Measurements from ENCODE around the gene CIP2A.
"Not testable (repeated sequence)": the region's sequence is repeated elsewhere in the genome, so short reads cannot be mapped to it uniquely, and the experiment has no call there.

CIP2A gene

DNA sequence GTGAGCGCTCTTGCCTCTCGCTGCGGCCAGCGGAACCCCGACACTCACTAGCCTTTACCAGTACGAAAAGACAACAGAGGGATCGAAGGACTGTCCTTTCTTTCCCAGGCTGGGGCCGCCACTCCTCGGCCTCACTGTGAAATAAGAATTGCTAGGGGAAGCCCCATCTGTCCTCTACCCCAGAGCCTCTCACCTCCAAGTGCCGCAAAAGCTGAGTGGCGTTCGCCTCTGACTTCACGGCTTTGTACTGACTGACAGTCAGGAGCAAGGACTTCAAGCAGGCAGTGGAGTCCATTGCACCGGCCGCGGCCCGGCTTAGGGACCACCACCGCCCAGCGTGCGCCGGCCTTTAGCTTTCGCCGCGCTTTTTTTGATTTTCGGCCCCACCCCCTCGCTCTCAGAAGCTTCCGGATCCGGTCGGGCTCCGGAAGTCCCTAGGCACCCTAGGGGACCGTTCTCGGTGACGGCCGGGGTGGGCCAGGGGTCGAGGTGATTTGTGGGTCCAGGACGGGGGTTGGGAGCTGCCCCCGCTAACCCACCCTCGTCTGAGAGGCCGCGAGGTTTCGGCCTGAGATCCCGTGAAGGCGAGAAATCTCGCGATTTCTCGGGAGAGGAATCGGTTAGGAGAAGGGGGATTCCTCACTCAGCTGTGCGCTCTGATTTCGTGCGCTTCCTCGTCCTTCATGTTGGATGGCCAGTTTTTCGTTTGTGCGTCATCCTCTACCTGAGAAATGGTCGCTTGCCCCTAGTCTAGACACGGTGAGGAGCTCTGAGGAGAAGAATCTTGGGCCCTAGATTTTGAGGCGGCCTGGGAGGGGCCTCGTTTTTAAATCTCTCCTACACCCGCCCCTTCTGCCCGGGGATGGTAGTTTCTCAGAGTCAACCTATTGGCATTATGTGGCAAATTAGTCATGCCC is at the start of gene CIP2A, which contains the start of gene DZIP3:
Gene CIP2A, minus strand, starts transcription at position 358 of the 917 bp plus-strand sequence. Its CDS starts 63 bp downstream, at position 295.
Gene DZIP3, plus strand, starts transcription at position 642 of the 917 bp plus-strand sequence. CDS start 15,685 bp downstream, outside the sequence.
- DNase-seq: peak; percentile 78

DNA sequence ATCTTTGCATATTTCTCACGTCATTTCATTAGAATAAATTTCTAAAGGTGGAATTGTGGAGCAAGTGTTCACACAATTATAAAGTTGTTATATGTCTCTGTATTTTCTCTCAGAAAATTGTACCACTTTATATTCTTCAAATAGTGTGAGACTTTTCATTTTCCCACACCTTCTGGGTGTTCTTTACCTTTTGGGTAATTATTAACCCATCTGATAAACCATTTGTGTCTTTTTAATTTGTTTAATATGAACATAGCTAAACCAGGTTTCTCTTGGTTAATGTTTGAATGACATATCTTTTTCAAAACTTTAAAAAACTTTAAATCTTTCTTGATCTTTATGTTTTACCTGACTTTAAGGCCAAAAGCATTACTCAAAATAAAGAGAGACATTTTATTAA is 40.7 kb upstream of the CIP2A start:
- DNase-seq: no peak

DNA sequence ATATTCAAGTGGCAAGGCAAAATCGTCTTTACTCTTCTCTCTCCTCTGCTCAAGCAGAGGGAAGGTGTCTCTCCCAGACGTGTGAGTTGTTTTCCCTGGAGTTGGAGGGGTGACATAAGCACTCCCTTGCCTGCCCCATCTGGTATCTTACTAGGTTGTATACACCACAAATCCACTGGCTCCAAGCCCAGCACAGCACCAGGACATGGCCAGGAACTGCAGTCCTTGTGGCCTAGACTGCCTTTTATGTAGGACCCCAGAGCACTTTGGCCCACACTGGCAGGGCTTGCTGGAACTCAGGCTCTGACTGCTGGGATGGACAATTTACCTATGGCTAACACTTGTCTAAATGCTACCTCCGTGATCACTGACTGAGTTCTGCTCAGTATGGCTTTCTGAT is 34.3 kb upstream of the CIP2A start:
- DNase-seq: no peak

DNA sequence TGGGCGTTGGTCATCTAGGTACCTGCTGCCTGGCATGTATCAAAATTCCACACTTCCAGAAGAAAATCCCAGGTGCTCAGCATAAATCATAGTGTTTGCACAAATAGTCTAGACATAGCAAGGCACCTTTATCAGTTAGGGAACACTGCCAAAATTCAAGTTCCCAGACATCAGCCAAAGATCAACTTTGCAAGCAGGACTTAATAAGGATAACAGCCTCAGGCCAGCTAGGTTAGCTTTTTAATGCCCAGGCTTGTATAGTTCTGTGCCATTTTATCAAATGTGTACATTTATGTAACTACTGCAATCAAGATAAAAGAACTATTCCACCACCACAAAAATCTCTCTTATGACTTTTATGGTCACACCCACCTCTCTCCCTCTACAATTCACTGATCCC is 31.0 kb upstream of the CIP2A start:
- no peak for DNase-seq

DNA sequence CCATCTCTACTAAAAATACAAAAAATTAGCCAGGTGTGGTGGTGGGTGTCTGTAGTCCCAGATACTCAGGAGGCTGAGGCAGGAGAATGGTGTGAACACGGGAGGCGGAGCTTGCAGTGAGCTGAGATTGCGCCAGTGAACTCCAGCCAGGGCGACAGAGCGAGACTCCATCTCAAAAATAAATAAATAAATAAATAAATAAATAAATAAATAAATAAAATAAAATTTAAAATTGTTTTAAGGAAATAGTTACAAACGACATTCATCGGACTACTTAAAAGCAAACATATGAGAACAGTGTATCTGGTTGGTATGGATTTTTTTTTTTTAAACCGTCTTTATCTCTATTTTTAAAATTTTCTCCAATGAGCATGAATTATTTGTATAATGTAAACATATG is 26.9 kb upstream of the CIP2A start:
- not testable (repeated sequence) for DNase-seq

DNA sequence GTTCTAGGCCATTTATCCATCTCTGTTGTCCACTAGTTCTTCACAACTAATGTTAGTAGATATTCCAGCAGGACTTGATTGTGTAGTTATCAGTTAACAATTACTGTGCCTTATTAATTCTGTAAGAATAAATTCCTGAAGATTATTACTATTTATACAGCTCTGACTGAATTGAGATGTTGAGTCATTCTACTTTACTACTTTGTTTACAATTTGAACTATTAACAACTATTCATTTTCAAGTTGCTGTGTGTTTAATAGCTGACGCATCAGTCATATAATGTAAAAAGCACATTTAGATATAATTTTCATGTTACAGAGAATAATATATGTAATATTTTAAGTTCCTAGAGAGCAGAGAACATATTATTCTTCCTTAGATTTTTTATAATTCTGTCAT is 21.4 kb upstream of the CIP2A start:
- no peak for DNase-seq

DNA sequence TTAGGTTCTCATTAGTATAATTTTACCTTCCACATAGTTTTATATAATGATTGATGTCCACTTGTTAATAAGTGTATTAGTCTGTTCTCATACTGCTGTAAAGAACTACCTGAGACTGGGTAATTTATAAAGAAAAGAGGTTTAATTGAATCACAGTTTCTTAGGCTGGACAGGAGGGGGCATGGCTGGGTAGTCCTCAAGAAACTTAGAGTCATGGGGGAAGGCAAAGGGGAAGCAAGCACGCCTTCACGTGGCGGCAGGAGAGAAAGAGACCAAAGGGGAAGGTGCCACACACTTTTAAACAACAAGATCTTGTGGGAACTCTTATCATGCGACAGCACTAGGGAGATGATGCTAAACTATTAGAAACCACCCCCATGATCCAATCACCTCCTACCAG is 19.5 kb upstream of the CIP2A start:
- DNase-seq: no peak

DNA sequence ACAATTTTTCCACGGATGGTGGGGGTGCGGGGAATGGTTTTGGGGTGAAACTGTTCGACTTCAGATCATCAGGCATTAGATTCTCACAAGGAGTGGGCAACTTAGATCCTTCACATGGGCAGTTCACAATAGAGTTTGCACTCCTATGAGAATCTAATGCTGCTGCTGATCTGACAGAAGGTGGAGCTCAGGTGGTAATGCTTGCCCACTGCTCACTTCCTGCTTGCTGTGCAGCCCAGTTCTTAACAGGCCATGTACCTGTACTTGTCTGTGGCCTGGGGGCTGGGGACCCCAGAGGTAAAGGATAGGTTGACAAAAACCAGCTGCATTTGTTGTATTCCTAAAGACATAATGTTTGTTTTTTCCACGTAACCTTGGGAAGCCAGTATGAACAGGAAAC is 16.3 kb upstream of the CIP2A start:
- DNase-seq: peak; percentile 36

DNA sequence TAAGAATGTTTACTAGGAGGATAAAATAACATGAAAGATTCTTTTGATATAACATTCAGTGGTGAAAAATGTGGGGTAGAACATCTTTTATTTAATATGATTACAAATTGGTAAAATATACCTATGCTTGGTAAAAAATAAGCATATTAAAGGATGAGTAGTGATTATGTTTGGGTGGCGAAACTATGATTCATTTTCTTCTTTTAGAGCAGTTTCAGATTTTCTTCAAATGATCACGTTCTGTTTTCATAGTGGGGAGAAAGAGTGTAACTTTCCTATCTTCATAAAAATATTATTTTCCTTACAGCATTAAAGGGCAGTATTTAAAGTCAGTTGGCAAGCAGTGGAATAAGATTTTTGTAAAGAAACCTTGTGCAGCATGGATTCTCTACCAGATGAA is 15.8 kb upstream of the CIP2A start:
- DNase-seq: no peak

DNA sequence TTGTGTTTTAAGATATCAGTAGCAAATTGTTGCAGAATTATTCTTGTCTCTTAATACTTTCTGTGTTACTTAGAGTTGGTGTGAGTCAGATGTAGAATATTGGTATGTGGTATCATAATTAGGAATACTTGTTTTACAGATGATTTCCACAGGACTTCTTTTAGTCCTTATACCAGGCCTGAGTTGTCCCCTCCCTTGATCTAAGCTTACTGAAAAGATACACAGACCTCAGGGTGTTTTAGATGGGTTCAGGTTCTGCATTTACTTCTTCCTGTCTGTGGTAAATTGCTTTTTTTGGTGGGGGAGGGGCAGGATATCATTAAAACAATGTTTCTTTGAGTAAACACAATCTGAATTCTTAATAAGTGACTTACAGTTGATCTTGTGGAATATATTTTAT is 14.5 kb upstream of the CIP2A start:
- DNase-seq: peak; percentile 54

DNA sequence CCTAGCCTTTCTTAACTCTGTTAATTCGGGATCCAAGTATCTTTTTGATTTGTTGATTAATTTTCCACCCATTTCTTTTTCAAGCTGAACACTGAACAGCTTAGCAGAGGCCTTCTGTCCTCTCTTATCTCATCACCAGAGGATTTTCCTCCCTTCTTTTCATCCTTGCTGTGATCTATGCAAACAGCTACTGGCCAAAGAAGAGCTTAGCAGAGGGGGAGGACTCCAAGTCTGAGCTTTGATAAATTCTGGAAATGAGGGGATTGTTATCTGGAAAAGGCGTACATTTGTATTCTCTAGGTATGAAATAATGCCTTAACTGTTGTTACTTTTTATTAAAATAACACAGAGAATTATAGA is 13.7 kb upstream of the CIP2A start:
- no peak for DNase-seq

DNA sequence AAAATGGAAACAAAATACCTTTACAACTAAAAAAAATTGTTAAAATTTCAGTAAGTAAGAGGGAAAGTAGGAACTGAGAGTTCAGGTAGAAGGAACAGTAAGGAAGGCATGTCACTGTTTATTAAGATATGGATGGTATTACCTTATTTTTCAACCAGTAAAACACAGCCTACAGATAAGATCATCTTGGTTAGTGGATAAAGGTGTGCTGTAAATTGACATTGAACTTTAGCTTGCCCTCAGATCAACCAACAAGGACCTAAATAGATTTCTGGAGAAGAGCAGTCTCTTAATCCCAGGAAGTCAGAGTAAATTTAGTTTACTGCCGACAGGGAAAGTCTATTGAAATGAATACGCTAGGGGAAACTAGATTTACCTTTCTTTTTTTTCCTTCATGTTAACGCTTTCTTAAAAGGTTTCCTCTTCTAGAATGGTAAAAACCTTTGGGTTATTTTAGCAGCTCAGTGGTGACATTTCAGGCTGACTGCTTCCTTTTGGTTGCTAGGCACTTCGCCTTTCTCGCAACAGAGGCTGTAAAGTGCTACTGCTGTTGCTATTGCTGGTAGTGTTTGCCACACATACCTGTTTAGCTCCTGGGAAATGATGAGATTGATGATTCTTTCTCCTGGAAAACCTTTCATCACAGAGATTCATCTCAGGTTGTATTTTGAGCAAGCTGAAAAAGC is 13.2 kb upstream of the CIP2A start:
- DNase-seq: peak; percentile 52

DNA sequence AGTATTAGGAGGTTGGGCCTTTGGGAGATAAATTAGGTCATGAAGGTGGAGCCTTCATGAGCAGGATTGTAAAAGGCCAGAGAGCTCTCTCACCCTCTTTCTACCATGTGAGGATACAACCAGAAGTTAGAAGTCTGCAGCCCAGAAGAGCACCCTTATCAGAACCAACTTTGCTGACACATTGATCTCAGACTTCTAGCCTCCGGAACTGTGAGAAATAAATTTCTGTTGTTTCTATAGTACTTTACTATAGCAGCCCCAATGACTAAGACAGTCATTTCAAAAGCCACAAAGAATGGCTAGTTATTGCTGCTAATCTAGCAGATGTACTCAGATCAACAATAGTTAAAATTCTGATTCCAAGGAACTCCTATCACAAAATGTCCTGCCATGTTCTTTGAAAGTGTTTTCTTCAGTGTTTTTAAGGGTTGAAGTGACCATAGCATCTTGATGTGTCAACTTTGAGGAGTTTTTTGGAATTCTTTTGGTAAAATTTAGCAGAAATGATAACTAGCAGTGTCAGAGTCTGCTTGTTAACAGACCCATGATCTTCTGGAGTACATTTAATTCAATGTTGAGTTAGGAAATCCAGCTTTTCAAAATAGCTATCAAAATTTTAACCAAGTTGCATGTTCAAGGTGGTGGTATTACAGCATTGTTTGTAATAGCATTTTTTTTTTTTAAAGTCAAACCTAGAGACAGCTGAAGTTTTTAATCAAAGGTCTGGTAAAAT is 10.6 kb upstream of the CIP2A start:
- DNase-seq: no peak

DNA sequence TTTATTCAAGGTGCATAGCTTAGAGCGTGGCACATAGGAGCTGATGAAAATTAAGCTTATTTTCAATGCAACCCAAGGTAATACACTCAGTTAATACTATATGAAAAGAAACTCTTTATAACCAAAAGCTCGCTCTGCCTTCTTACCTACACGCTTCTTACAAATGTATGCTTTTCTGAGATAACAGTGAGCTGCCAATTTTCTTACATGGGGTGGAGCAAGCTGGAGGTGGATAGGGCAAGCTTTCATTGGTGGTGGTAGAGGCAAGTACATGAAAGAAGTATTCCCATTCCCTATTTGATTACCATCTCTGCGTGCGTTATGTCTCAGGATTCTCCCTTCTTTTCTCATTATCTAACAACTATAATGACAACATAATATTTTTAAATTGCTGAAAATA is 9.1 kb upstream of the CIP2A start:
- DNase-seq: no peak

DNA sequence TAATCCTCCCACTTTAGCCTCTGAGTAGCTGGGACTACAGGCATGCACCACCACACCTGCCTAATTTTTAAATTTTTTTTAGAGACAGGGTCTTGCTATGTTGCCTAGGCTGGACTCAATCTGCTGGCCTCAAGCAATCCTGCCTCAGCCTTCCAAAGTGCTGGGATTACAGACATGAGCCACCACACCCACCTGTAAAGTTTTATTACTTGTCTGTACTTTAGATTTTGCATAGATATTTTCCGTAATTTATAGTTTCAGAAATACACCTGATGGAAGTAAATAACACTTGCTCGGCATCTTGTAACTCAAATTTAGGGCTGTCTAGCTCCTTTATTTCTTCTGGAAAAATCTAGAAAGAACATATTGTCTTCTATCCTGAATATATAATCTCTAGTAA is 6.1 kb upstream of the CIP2A start:
- DNase-seq: no peak

DNA sequence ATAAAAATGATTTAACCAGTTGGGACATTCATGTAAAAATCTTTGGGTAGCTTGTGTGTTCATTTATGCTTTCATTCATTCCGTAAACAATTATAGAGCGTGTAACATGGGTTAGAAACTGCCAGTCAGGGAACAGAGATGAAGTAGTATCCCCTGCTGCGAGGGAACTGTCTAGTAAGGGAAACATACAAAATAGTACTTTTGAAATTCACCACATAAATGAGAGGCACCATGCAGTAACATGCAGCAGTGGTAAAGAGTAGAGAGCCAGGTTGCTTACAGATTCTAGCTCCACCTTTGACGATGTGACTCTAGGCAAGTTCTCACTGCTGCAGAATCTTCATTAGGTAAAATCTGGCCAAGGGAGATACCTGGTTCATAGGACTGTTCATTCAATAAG is 1.2 kb upstream of the CIP2A start:
- peak; percentile 11 for DNase-seq

DNA sequence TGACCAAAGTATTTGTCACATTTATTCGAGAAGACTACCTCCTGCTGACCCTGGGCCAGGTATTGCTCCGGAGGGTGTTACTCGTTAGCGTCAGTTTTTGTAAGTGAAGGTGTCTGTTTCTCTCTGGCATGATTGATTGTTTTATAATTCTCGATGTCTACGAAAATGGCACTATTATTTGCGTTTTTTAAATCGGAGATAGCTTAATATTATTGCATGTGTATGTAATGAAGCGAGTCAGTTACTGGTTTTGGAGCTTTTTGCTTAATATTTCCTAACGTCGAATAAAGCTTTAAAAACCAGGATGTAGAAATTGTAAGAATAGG is 723 bp upstream of the CIP2A start:
- no peak for DNase-seq

DNA sequence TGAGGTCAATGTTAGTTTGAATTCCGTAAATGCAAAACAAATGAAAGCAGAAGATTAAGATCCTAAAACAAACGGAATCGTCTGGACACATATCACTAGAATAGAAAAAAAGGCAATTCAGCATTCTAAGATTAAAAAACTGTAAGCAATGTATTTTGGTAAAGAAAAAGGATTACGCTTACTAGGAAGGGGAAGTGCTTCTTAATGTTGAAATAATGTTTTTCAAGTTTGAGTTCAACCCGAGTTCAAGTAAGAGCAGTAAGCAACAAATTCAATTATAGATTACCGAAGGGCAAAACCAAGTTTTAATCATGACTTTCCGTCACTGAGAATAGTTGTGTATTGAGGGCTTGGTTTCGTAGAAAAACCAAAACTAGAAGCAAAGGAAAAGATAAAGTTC is 637 bp downstream of the CIP2A start:
- DNase-seq: no peak

DNA sequence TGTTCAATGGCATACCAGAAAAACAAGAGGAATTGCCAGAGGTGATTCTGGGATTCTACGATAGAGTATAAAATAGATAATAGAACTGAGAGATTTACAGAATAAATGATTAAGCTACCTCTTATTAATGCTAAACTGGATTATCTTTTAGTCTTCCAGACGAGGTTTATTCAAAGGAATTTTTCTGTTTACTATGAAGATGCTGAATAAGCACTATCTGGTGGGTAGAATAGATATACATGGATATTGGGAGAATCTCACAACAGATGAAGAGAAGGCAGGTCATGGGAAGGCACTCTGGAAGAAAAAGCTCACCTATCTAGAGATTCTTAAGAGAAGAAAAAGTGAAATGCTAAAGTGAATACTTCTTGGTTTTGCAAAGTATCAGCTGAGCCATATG is 11.2 kb downstream of the CIP2A start:
- no peak for DNase-seq

DNA sequence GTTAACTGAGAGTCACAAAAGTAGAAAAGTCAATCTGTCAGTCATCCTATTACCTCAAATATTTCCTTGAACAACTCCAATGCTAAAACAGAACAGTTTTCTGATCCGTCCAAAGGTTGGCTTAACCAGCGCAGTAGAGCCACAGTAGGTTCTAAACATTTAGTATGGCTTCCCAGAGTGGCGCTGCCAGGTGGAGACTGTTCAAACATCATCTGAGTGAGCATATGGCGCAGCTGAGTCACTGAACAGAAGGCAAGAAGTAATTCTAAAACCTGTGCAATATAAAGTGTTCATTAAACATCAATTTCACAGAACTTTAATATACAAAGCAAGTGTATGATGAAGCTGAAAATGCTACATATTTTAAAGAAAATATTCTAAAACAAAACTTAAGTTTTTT is 19.9 kb downstream of the CIP2A start:
- no peak for DNase-seq

DNA sequence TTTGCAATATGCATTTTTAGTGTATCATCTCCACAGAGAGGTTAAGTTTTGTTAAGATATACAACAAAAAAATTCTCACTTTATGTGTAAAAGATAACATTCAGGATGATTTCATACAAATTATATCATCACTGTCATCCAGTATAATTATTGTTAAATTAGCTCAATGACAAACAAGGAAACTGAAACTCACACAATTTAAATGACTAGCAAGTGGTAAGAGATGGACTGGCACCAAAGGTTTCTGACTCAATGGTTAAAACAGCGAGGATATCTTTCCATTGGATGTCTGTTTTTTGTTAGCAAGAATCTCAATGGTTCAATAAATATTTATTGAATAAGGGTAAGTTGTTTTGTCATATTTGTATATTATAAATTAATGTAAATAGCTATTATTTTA is 22.6 kb downstream of the CIP2A start:
- DNase-seq: no peak

DNA sequence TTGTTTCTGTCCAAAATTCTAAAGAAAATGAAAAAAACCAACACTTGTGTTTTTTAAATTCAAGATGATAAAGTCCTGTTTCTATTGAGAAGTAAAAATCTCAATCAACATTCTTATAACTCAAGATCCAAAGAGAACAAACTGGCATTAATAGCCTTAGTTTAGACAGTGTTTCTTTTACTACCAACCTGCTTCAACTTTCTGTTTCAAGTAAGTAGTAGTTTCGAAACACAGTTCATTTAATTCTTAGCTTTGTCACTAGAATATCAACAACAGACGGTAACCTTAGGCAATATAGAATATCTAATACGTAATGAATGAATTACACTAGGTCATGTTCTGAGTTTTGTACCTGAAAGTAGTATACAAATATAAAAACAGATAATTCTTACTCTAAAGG is 23.7 kb downstream of the CIP2A start:
- DNase-seq: no peak

DNA sequence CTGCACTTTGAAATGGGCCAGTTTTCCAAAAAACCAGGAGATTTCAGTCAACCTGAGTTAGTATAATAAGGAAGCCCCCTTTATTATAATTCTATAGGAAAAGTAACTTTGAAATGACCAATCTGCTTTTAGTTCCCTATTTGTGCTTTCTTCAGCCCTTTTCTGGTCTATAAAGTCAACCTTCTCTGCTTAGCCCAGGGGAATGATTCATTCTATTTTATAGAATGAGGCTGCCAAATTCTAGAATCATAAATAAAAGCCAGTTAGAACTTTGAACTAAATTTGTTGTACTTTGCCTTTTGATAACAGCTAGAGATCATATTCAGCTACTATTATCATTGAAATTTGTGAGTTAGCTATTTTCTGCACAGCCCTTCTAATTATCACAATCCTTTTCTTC is 24.7 kb downstream of the CIP2A start:
- no peak for DNase-seq

DNA sequence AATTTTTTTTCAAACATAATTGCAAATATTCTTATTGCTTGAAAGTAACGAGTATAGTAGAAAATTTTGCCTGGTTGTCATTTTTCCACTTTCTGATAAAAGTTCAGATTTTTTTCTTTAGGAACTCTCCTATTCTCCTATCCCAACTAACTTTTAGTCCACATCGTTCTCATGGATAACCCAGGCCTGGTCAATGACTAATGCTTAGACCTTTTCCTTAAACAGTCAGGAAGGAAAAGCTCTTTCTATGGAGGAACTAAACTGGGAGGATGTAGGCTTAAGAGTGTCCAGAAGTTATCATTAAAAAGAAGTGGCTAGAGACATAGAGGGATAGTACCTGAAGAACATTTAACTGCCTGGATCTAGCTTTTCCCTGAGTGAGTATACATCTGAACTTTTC is 26.7 kb downstream of the CIP2A start:
- no peak for DNase-seq
